ENCODE results near the gene PEX16.

The PEX16 gene

GRCh38 chr11:45879803-45880686 lies 37.6 kb downstream of the PEX16 start:
- peaks cover 23% of the 10 kb centered on the region for H3K4me1 ChIP-seq (ENCODE audit: insufficient read depth, low read length)
- H3K9ac ChIP-seq (ENCODE audit: low read length): no peak overlapping the region
- no peak overlapping the region for H3K4me3 ChIP-seq (ENCODE audit: low read depth in 1 of 2, low read length in 2 of 2)
- no peak overlapping the region for H3K27ac ChIP-seq (ENCODE audit: low read depth, low read length)
- H3K9me3 ChIP-seq (ENCODE audit: low read length): no peaks in the 10 kb centered on the region
- peaks cover 62% of the 10 kb centered on the region for H3K36me3 ChIP-seq (ENCODE audit: insufficient read depth, low read length)
- H3K27me3 ChIP-seq (ENCODE audit: control insufficient read depth in 1 of 2, insufficient read depth in 2 of 2, low read length in 2 of 2): no peaks in the 10 kb centered on the region

- no peak overlapping the region for H3K27ac ChIP-seq (ENCODE audit: low read depth, low read length)
- no peak overlapping the region for H3K9ac ChIP-seq (ENCODE audit: low read length)
- no peaks in the 10 kb centered on the region for H3K9me3 ChIP-seq (ENCODE audit: low read length)
- H3K4me1 ChIP-seq (ENCODE audit: insufficient read depth, low read length): peaks cover 23% of the 10 kb centered on the region
- no peaks in the 10 kb centered on the region for H3K27me3 ChIP-seq (ENCODE audit: control insufficient read depth in 1 of 2, insufficient read depth in 2 of 2, low read length in 2 of 2)
- H3K4me3 ChIP-seq (ENCODE audit: low read depth in 1 of 2, low read length in 2 of 2): no peak overlapping the region
- H3K36me3 ChIP-seq (ENCODE audit: insufficient read depth, low read length): peaks cover 76% of the 10 kb centered on the region
Observed at GRCh38 chr11:45877845-45878244, 39.8 kb downstream of the PEX16 start.

- no peak overlapping the region for H3K4me3 ChIP-seq (ENCODE audit: low read depth in 1 of 2, low read length in 2 of 2)
- no peak overlapping the region for H3K27ac ChIP-seq (ENCODE audit: low read depth, low read length)
- H3K9me3 ChIP-seq (ENCODE audit: low read length): no peaks in the 10 kb centered on the region
- no peak overlapping the region for H3K9ac ChIP-seq (ENCODE audit: low read length)
- H3K27me3 ChIP-seq (ENCODE audit: control insufficient read depth in 1 of 2, insufficient read depth in 2 of 2, low read length in 2 of 2): no peaks in the 10 kb centered on the region
- H3K4me1 ChIP-seq (ENCODE audit: insufficient read depth, low read length): peaks cover 23% of the 10 kb centered on the region
- peaks cover 74% of the 10 kb centered on the region for H3K36me3 ChIP-seq (ENCODE audit: insufficient read depth, low read length)
Observed at GRCh38 chr11:45877221-45877620, 40.5 kb downstream of the PEX16 start.

- Histone ChIP-seq H3K9ac (ENCODE audit: low read length) (no peak overlapping the region), H3K36me3 (ENCODE audit: insufficient read depth, low read length) (peaks cover 74% of the 10 kb centered on the region), H3K4me3 (ENCODE audit: low read depth in 1 of 2, low read length in 2 of 2) (no peak overlapping the region), H3K4me1 (ENCODE audit: insufficient read depth, low read length) (peaks cover 17% of the 10 kb centered on the region), H3K9me3 (ENCODE audit: low read length) (no peaks in the 10 kb centered on the region), H3K27ac (ENCODE audit: low read depth, low read length) (no peak overlapping the region), H3K27me3 (ENCODE audit: control insufficient read depth in 1 of 2, insufficient read depth in 2 of 2, low read length in 2 of 2) (no peaks in the 10 kb centered on the region)
Observed at GRCh38 chr11:45876401-45876800, 41.3 kb downstream of the PEX16 start.

- no peak overlapping the region for H3K27ac ChIP-seq (ENCODE audit: low read depth, low read length)
- H3K27me3 ChIP-seq (ENCODE audit: control insufficient read depth in 1 of 2, insufficient read depth in 2 of 2, low read length in 2 of 2): no peaks in the 10 kb centered on the region
- peaks cover 90% of the 10 kb centered on the region for H3K36me3 ChIP-seq (ENCODE audit: insufficient read depth, low read length)
- H3K9ac ChIP-seq (ENCODE audit: low read length): no peak overlapping the region
- no peaks in the 10 kb centered on the region for H3K4me1 ChIP-seq (ENCODE audit: insufficient read depth, low read length)
- H3K9me3 ChIP-seq (ENCODE audit: low read length): no peaks in the 10 kb centered on the region
- no peak overlapping the region for H3K4me3 ChIP-seq (ENCODE audit: low read depth in 1 of 2, low read length in 2 of 2)
Observed at GRCh38 chr11:45872651-45873356, 44.9 kb downstream of the PEX16 start.

- H3K9me3 ChIP-seq (ENCODE audit: low read length): no peaks in the 10 kb centered on the region
- no peak overlapping the region for H3K4me3 ChIP-seq (ENCODE audit: low read depth in 1 of 2, low read length in 2 of 2)
- H3K36me3 ChIP-seq (ENCODE audit: insufficient read depth, low read length): peaks cover 87% of the 10 kb centered on the region
- H3K27me3 ChIP-seq (ENCODE audit: control insufficient read depth in 1 of 2, insufficient read depth in 2 of 2, low read length in 2 of 2): no peaks in the 10 kb centered on the region
- H3K27ac ChIP-seq (ENCODE audit: low read depth, low read length): no peak overlapping the region
- H3K4me1 ChIP-seq (ENCODE audit: insufficient read depth, low read length): no peaks in the 10 kb centered on the region
- H3K9ac ChIP-seq (ENCODE audit: low read length): no peak overlapping the region
Observed at GRCh38 chr11:45871638-45872037, 46.0 kb downstream of the PEX16 start.

- no peaks in the 10 kb centered on the region for H3K9me3 ChIP-seq (ENCODE audit: low read length)
- no peaks in the 10 kb centered on the region for H3K4me1 ChIP-seq (ENCODE audit: insufficient read depth, low read length)
- no peaks in the 10 kb centered on the region for H3K27me3 ChIP-seq (ENCODE audit: control insufficient read depth in 1 of 2, insufficient read depth in 2 of 2, low read length in 2 of 2)
- H3K27ac ChIP-seq (ENCODE audit: low read depth, low read length): no peak overlapping the region
- no peak overlapping the region for H3K9ac ChIP-seq (ENCODE audit: low read length)
- H3K36me3 ChIP-seq (ENCODE audit: insufficient read depth, low read length): peaks cover 85% of the 10 kb centered on the region
- no peak overlapping the region for H3K4me3 ChIP-seq (ENCODE audit: low read depth in 1 of 2, low read length in 2 of 2)
Observed at GRCh38 chr11:45870706-45871105, 47.0 kb downstream of the PEX16 start.

GRCh38 chr11:45869551-45869950 lies 48.1 kb downstream of the PEX16 start:
- Histone ChIP-seq H3K4me1 (ENCODE audit: insufficient read depth, low read length) (no peaks in the 10 kb centered on the region), H3K9me3 (ENCODE audit: low read length) (no peaks in the 10 kb centered on the region), H3K27ac (ENCODE audit: low read depth, low read length) (no peak overlapping the region), H3K9ac (ENCODE audit: low read length) (no peak overlapping the region), H3K4me3 (ENCODE audit: low read depth in 1 of 2, low read length in 2 of 2) (no peak overlapping the region), H3K36me3 (ENCODE audit: insufficient read depth, low read length) (peaks cover 87% of the 10 kb centered on the region), H3K27me3 (ENCODE audit: control insufficient read depth in 1 of 2, insufficient read depth in 2 of 2, low read length in 2 of 2) (no peaks in the 10 kb centered on the region)

GRCh38 chr11:45864041-45864440 lies 53.6 kb downstream of the PEX16 start:
- H3K9me3 ChIP-seq (ENCODE audit: low read length): no peaks in the 10 kb centered on the region
- H3K4me3 ChIP-seq (ENCODE audit: low read depth in 1 of 2, low read length in 2 of 2): no peak overlapping the region
- peaks cover 23% of the 10 kb centered on the region for H3K4me1 ChIP-seq (ENCODE audit: insufficient read depth, low read length)
- no peak overlapping the region for H3K9ac ChIP-seq (ENCODE audit: low read length)
- H3K27me3 ChIP-seq (ENCODE audit: control insufficient read depth in 1 of 2, insufficient read depth in 2 of 2, low read length in 2 of 2): no peaks in the 10 kb centered on the region
- H3K36me3 ChIP-seq (ENCODE audit: insufficient read depth, low read length): peaks cover 82% of the 10 kb centered on the region
- no peak overlapping the region for H3K27ac ChIP-seq (ENCODE audit: low read depth, low read length)

- Histone ChIP-seq H3K4me1 (ENCODE audit: insufficient read depth, low read length) (peaks cover 54% of the 10 kb centered on the region), H3K9ac (ENCODE audit: low read length) (peak overlapping the region; percentile 21), H3K27ac (ENCODE audit: low read depth, low read length) (peak overlapping the region; percentile 84)
Observed at GRCh38 chr11:45860764-45861510, 56.7 kb downstream of the PEX16 start.

GRCh38 chr11:45860348-45860747 lies 57.3 kb downstream of the PEX16 start:
- peaks cover 60% of the 10 kb centered on the region for H3K4me1 ChIP-seq (ENCODE audit: insufficient read depth, low read length)

More at GRCh38 chr11:45860764-45861510, 56.7 kb downstream of the PEX16 start:
- H3K9me3 ChIP-seq (ENCODE audit: low read length): no peaks in the 10 kb centered on the region
- H3K36me3 ChIP-seq (ENCODE audit: insufficient read depth, low read length): peaks cover 61% of the 10 kb centered on the region
- H3K27me3 ChIP-seq (ENCODE audit: control insufficient read depth in 1 of 2, insufficient read depth in 2 of 2, low read length in 2 of 2): no peaks in the 10 kb centered on the region
- no peak overlapping the region for H3K4me3 ChIP-seq (ENCODE audit: low read depth in 1 of 2, low read length in 2 of 2)

More at GRCh38 chr11:45860348-45860747, 57.3 kb downstream of the PEX16 start:
- peak overlapping the region; percentile 21 for H3K9ac ChIP-seq (ENCODE audit: low read length)
- peak overlapping the region; percentile 84 for H3K27ac ChIP-seq (ENCODE audit: low read depth, low read length)
- no peaks in the 10 kb centered on the region for H3K27me3 ChIP-seq (ENCODE audit: control insufficient read depth in 1 of 2, insufficient read depth in 2 of 2, low read length in 2 of 2)
- peaks cover 55% of the 10 kb centered on the region for H3K36me3 ChIP-seq (ENCODE audit: insufficient read depth, low read length)
- no peak overlapping the region for H3K4me3 ChIP-seq (ENCODE audit: low read depth in 1 of 2, low read length in 2 of 2)
- no peaks in the 10 kb centered on the region for H3K9me3 ChIP-seq (ENCODE audit: low read length)

Measured in muscle layer of colon (tissue), 2 donors.